UCSD-AML1 (cell line): ENCODE data around the gene NDRG4.

Experiments used
- DNase-seq: peaks from one replicate; lab custom pipeline; 2025; ENCODE audit not compliant: unreplicated experiment; lab: John Stamatoyannopoulos, UW

NDRG4 gene

DNA sequence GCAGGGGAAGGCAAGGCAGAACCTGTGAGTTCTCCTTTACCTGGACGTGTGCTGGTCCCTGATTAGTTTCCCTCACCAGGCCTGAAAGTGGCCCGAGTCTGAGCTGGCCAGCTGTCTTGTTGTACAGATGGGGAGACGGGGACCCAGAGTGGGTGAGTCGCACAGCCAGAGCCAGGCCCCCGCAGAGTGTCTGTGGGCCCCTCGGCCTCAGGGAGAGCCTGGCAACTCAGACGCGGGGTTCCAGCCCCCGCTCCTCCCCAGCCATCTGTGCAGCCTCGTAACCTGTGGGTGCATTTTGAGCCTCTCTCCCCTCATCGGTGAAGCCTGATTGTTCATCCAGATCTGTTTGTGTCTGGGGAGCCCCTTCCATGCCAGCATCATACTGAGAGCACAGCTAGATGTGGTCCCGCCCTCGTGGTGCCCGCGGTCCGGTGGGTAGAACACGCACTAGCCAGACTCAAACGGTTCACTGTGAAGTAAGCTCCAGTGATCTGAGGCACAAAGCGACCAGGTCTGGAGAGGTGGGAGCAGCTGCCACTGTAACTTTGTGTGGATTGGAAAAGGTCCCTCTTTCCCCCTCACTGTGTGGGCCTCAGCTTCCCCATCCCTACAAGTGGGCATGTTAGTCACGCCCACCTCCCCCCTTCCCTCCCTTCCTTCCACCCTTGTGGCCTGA lies 6.0 kb upstream of the NDRG4 start:
- DNase-seq = no peak

DNA sequence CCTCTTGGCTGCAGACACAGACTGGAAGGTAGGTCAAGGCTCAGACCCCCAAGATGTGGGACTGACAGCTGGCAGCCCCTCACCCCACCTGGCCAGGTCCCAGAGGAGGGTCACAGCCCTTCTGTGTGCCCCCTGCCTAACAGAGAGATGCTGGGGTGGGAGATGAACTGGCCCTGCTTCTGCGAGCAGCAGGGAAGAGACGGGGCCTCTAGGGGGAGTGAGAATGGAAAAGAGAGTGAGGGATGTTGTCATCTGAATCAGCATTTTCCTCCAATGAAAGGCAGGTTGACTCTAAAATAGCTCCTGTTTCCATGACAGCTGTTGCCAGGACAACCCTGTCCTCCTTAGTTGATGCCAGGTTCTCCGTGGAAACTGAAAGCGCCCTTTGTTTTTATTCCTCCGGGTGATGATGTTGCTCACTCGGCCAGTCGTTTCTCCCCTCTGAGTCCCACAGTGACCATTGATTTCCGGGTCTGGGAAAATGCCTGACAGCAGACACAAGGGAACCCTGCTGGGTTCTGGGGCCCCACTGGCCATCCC lies 4.9 kb upstream of the NDRG4 start:
- DNase-seq = peak; percentile 29

DNA sequence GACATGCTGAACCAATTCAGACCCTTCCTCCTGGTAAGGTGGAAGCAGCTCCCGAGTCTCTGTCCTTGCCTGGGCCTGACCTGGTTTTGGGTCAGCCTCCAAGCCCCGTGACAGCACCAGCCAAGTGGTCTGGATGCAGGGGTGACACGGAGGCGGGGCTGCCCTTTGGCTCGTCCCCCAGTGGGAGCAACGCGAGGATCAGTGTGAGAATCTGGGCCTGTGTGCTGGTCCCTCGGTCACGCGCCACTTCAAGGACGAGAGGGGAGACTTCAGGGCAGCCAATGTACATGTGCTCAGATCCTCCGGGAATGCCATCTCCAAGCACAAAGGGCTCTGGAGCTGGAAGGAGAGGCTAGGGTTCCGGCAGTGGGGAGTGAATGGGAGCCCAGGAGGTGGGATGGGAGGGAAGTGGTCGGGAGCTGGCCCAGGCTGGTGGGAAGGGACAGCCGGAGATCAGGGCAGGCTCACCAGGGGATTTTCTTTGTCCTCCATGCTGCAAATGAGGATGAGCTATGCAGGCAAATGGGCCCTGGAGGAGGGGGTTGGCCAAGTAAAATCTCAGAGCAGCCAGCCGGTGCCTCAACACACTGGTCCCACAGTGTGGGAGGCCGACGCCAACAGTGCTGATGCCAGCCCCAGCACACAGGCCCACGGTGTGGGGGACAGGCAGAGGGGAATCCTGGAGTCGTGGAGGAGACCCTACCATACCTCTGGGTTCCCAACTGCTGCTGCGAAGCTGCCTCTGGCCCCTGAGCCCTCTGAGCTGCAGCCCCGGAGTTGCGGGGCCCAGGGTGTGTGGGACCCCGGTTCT lies 4.2 kb upstream of the NDRG4 start:
- DNase-seq = no peak

DNA sequence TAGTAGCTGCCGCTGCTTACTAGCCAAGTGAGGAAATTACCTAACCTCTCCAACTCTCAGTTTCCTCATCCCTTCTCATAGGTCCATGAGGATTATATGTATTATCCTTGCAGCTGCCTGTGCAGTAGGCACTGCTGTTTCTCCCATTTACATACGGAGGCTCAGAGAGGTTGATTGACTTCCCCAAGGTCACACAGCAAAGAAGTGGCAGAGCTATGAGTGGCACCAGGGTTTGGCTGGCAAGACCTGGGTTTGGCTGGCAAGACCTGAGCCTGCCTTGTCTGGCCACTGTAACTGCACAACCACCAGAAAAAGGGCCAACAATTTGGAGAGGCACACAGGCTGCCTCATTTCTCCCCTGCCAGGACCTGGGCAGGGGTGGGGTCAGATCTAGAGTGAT lies 2.5 kb upstream of the NDRG4 start:
- no peak for DNase-seq

DNA sequence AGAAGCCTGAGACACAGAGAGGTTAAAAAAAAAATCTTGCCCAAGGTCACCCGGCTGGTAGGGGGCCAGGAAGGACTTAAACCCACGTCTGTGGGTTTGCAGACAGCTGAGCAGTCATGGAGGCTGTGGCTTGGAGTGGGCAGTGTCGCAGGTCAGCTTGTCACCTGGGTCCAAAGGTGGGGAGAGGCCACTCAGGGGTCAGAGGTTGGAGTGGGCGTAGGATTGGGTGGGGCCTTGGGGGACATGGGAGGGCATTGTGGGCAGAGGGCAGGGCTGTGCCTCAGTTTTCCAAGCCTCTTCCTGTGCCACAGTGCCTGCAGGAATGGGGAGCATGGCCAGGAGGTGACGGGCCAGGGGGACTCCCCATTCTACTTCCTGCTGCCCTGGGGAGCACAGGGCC lies 2.0 kb upstream of the NDRG4 start:
- no peak for DNase-seq

DNA sequence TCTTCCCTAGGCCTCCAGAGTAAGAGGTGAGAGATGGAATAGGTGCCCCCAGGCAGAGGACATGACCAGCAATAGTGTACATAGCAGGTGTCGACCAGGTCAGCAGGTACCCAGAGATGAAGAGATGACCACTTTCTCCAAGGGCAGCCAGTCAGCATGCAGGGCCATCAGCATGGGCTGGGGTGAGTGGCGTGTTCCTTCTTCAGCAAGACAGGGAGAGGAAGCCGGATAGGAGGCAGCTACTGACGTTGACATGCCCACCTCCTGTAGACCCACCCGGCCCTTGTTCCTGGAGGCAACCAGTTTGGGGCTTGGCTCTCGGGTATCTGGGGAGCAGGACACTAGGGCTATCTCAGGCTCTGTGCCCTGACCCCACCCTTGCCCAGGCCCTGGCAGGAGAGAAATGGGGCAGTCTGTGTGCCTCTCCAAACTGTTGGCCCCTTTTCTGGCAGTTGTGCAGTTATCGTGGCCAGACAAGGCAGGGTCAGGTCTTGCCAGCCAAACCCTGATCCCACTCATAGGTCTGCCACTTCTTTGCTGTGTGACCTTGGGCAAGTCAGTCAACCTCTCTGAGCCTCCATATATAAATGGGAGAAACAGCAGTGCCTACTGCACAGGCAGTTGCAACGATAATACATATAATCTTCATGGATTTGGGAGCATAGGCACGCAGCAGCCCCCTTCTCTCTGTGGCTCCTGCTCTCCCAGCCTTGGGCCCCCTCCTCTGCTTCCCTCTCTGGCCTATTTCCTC lies 1.4 kb upstream of the NDRG4 start:
- DNase-seq = no peak

DNA sequence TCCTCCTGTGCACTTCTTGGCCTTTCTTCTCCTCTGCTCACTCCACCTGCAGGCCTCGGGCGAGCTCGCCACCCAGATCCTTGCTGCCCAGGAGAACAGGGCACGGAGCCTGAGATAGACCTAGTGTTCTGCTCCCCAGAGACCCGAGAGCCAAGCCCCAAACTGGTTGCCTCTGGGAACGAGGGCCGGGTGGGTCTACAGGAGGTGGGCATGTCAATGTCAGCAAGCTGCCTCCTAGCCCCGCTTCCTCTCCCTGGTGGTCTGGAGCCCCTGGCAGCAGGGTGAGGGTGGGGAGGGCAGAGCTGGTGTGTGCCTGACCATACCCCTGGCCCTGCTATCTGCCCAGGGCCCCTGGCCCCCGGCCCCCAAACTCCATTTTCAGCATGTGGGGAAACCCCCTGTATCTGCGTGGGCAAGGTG lies 841 bp upstream of the NDRG4 start:
- DNase-seq = no peak

DNA sequence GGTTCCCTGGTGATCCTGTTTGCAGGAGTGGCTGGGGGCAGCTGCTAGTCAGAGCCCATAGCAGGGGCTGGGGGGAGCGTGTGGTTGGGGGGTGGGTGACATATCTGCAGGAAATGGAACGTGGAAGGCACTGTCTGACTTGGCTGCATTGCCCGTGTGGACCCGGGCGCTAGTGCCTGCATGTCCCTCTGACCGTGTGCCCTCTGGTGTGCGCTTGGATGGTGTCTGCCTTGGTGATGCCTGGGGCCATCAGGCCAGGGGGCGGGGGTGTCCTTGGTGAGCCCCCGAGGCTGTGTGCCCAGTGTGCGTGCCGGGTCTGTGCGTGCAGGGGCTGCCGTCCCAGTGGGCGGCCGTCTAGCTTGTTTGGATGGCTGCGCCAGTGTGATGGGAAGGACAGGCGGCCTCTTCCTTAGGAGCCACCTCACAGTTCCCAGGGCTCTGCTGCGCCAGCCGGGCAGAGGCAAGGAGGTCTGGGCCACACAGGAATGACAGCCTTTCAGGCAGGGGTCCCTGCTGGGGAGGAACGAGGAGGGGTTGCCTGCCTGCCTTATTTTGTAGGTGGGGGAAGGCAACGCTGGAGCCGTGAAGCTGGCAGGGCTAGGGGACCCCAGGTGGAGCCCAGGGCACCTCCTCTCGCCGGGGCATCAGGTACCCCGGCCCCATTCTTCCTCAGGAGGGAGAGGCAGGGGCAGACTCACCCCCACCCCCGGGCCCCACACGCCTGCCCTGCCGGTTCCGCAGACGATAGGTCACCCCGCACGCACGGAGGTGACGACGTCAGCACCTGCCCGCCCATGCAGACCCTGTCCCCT lies 693 bp downstream of the NDRG4 start:
- no peak for DNase-seq

DNA sequence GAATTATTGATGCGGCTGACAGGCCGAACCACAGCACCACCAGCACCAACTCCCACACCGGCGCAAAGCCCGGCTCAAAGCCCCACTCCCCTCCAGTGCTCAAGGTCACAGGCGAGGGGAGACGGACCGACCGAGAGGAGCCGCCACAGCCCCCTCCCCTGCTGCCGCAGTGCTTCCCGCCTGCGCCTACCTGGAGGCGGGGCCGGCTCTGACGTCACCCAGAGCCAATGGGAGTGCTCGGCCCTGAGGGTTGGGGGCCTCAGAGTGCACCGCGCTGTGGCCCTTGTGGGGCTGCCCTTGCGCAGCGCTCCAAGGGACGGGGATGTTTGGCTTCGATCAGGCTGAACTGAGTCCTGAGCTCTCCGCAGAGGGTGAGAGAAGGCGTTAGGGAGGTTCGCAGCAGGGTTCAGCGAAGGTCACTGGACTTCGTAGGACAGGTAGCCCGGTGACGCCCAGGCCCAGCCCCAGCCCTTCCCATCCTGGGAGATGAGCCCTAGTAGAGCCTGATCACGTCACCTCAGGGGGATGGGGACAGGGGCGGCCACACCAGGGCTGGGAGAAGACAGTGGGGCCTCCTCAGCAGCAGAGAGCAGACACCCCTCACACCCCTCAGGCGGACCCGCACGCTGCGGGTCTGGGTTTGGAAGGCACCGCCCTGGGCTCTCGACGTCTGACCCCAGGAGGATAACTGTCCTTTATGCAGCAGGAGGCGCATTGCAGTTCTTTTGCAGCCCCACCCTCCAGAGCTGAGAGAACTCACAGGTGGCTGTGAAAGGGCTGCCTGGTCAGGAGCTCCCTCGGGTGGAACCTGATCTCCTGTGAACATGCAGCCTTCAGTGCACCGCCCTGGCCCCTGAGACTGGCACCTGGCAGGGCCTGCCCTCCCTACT lies 1.5 kb downstream of the NDRG4 start:
- no peak for DNase-seq

DNA sequence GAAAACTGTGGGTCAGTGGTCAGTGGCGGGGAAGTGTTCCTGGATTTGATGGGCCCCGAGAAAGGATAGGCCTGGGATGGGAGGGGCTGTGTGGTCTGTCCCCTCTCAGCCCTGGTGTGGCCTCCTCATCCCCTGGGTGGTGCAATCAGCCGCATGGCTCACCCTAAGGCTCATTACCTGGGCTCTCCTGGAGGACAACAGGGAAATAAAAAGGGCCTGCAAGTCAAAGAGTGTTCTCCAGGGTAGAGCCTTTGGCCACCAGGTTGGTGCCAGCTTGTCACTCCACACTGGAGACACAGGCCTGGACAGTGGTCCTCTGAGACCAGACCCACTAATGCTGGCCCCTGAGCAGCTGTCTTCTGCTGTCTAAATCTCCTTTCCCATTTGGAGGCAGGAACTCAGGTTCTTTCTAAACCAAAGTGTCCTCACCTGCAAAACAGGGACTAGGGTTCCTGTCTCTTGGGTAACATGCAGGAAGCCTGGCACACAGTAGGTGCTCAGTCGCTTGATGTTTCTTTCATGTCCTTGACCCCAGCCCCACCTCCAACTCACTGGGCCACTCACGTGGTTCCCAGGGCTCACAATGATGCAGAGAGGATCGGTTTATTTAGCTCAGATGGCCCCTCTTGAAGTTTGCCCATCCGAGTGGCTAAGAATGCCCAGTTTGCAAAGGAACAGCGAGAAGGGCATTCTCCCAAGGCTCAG lies 2.4 kb downstream of the NDRG4 start:
- DNase-seq = no peak

DNA sequence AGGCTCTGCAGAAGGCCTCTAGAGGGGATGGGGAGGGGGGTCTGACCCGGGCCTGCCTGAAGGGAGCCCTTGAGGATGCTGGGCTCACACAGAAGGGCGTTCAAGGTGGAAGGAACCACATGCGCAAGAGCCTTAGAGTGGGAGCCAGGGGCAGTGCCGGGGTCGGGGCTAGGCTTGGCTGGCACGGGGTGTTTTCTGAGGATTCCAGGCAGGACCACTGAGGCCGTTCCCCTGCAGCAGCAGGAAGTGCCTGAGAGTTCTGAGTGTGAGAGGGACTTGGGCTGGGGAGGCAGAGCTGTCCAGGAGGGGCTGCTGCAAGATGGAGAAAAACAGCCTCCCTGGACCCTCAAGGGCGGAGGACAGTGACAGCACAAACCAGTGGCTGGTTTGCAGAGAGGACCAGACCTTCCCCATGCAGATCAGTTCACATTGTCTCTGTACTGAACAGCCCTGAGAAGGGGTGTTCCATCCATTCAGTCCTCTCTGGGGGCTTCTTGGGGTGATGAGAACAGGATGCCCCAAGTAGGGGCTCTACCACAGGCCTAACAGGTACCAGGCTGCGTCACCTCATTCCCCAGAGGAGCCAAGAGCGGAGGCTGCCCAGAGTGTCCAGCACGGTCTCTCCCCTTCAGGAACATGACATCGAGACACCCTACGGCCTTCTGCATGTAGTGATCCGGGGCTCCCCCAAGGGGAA lies 3.4 kb downstream of the NDRG4 start:
- no peak for DNase-seq

DNA sequence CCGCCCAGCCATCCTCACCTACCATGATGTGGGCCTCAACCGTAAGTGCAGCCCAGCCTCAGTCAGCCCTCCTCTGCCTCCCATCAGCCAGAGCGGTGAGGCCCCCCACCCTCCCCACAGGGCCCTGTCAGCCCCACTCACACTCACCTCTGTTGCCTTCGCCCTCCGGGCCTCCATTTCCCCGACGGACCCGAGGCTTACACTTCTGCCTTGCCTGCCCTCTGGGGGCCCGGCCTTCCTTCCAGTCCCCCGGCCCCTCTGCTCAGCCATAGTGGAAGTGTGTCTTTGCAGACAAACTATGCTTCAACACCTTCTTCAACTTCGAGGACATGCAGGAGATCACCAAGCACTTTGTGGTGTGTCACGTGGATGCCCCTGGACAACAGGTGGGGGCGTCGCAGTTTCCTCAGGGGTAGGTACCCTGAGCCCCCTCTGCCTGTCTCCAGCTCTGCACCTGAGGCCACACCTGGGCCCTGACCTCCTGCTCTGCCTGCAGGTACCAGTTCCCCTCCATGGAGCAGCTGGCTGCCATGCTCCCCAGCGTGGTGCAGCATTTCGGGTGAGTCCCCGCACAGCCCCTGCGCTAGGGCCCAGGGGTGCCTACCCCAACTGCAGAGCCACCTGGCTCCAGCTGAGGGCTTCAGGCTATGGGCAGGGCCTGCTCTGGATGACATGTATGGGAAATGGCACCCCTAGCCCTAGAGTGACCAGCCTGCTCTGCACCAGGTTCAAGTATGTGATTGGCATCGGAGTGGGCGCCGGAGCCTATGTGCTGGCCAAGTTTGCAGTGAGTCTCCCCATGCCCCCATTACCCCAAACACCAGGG lies 4.1 kb downstream of the NDRG4 start:
- no peak for DNase-seq

DNA sequence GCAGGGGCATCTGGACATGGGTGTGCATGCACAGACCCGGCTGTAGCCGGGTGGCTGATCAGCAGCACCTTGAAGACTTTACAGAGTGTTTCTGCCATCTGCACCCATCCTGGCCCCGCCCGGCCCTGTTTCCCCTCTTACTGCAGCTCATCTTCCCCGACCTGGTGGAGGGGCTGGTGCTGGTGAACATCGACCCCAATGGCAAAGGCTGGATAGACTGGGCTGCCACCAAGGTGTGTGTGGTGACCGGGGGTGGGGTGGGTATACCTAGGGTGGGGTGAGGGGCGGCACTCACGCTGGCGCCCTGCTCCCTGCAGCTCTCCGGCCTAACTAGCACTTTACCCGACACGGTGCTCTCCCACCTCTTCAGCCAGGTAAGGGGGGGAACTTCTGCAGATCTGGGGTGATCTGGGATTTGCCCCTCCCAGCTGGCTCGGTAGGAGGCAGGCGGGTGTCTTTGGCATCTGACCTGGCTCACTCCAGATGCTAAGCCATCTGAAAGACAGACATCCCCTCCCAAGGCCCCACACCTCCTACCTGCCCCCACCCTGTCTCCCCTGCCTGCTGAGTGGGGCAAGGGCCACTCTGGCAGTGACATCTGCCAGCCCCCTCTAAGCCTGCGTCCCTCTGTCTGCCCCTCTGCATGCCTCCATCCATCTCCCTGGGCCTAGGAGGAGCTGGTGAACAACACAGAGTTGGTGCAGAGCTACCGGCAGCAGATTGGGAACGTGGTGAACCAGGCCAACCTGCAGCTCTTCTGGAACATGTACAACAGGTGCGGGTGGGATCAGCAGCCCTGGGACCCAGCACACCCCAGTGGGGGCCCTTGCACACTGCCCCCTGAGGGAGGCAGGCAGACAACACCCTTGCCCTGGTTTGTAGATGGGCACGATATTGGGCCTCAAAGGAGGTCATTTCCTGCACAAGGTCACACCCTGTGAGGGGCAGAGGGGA lies 6.6 kb downstream of the NDRG4 start:
- no peak for DNase-seq

DNA sequence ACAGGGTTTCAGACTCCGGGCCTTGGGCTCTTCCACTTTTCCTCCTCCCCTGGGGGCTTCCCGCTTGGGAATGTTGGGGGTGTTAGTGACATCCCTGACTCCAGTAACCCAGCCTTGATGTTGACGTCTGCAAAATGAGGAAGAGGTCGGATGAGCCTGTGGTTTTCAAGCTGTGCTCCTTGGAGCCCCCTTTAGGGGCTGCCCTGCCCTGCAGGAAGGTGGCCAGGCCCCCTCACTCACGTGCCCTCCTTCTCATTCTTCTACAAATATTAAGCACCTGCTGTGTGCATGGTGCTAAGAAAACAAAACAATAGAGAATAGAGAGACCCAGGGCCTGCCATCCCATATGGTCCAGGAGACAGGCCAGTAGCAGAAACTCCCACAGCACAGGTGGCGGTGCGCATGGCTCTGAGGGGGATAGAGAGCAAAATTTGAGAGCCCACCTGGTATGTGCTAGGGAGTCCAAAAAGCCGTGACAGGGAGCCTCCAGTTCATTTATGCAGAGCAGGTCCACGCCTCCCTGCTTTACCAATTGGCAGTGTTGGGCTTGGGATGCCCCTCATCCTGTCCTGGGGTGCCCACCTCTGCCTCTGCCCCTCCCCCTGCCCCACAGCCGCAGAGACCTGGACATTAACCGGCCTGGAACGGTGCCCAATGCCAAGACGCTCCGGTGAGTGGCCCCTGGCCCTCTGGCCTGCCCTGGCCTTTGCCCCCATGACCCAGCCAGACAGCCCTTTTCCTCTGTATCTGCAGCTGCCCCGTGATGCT lies 7.4 kb downstream of the NDRG4 start:
- no peak for DNase-seq

DNA sequence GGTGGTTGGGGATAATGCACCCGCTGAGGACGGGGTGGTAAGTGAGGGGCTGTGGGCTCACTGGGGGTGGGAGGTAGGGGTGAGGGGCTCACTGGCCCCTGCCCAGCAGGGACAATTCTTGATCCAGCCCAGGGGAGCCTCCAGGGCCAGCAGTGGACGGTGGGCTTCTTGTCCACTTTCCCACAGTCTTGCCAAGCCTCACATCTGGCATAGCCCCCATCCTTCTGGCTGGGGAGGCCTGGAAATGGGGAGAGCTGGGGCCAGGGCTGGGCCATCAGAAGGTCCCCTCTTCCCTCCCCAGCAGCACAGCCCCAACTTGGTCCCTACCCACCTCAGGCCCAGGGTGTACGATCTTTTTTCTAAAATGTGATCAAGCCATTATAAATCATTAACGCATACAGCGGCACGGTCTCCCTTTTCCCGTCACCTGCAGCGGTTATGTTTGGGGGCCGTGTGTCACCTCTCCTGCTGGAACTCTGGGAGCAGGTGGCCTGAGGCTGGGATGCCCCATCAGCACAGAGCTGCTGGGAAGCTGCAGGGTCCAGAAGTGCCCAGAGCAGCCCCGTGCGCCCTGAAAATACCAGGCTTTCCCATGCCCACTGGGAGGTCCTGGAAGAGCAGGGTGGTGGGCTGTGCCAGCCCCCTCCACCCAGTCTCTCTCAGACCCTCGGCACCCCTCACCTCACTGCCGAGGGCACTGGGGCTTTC lies 8.2 kb downstream of the NDRG4 start:
- DNase-seq = no peak
